Neuronal stem cell (in vitro differentiated cells): Measurements from ENCODE around the gene SIM2.

ENCODE experiments used
- DNase-seq: peaks from one replicate; pipeline ENCODE4 v3.0.0-alpha.2; 2013; ENCODE audit warnings: low spot score
- H2AFZ ChIP-seq: one replicate; pipeline ENCODE4 v1.6.1; 2013; ENCODE audit warnings: mild to moderate bottlenecking, low read length, inconsistent platforms
- H2AK5ac ChIP-seq: 2 replicates; pipeline ENCODE4 v1.6.1; 2013; ENCODE audit warnings: low read depth, mild to moderate bottlenecking, inconsistent platforms, low read length, moderate library complexity, mixed read lengths
- H2BK120ac ChIP-seq: 2 replicates; pipeline ENCODE4 v1.6.1; 2013; ENCODE audit warnings: low read depth, mild to moderate bottlenecking, inconsistent platforms, low read length, moderate library complexity, mixed read lengths
- H2BK12ac ChIP-seq: one replicate; pipeline ENCODE4 v1.6.1; 2013; ENCODE audit warnings: low read length, inconsistent platforms
- H2BK15ac ChIP-seq: 2 replicates; pipeline ENCODE4 v1.6.1; 2013; ENCODE audit warnings: mild to moderate bottlenecking, low read length, inconsistent platforms, mixed read lengths
- H2BK5ac ChIP-seq: one replicate; pipeline ENCODE4 v1.6.1; 2013; ENCODE audit warnings: inconsistent platforms, mild to moderate bottlenecking, low read length, moderate library complexity
- H3K14ac ChIP-seq: one replicate; pipeline ENCODE4 v1.6.1; 2013; ENCODE audit warnings: low read length, inconsistent platforms
- H3K18ac ChIP-seq: 2 replicates; pipeline ENCODE4 v1.6.1; 2013; ENCODE audit warnings: low read length, inconsistent platforms
- H3K23ac ChIP-seq: 2 replicates; pipeline ENCODE4 v1.6.1; 2013; ENCODE audit warnings: low read depth, mild to moderate bottlenecking, mixed read lengths, low read length, inconsistent platforms; ENCODE audit not compliant: poor library complexity
- H3K27ac ChIP-seq: replicated peaks from 3 replicates; pipeline ENCODE4 v1.5.1; 2013; ENCODE audit warnings: low read length, inconsistent platforms
- H3K27me3 ChIP-seq, 3 experiments: 2 replicates each; pipeline ENCODE4 v1.6.1; 2013; ENCODE audit warnings: low read length in 3 of 3, mild to moderate bottlenecking in 2 of 3, inconsistent platforms in 1 of 3, low read depth in 1 of 3, mixed read lengths in 1 of 3, moderate library complexity in 1 of 3; ENCODE audit not compliant: control insufficient read depth in 3 of 3, insufficient read depth in 3 of 3
- H3K36me3 ChIP-seq, 2 donors: replicated peaks in 1 of 2; 2 replicates each; pipeline ENCODE4 v1.6.1; 2013; ENCODE audit warnings: low read length in 2 of 2; ENCODE audit not compliant: control insufficient read depth in 2 of 2, insufficient read depth in 2 of 2
- H3K4ac ChIP-seq: 2 replicates; pipeline ENCODE4 v1.6.1; 2013; ENCODE audit warnings: inconsistent platforms, mild to moderate bottlenecking, low read length, moderate library complexity
- H3K4me1 ChIP-seq, 2 donors: 1 replicate in 1 of 2; 2 replicates in 1 of 2; pipeline ENCODE4 v1.6.1; 2013; ENCODE audit warnings: low read length in 2 of 2, low read depth in 1 of 2; ENCODE audit not compliant: control insufficient read depth in 2 of 2, insufficient read depth in 1 of 2
- H3K4me2 ChIP-seq: one replicate; pipeline ENCODE4 v1.6.1; 2013; ENCODE audit warnings: mild to moderate bottlenecking, low read length, inconsistent platforms; ENCODE audit not compliant: insufficient read depth, poor library complexity, severe bottlenecking
- H3K4me3 ChIP-seq, 2 donors: 2 replicates each; pipeline ENCODE4 v1.5.1; 2013; ENCODE audit warnings: low read length in 2 of 2, mild to moderate bottlenecking in 2 of 2, inconsistent platforms in 1 of 2, moderate library complexity in 1 of 2
- H3K79me1 ChIP-seq: one replicate; pipeline ENCODE4 v1.6.1; 2013; ENCODE audit warnings: low read depth, mild to moderate bottlenecking, inconsistent platforms, low read length, moderate library complexity
- H3K9ac ChIP-seq: one replicate; pipeline ENCODE4 v1.6.1; 2013; ENCODE audit warnings: mild to moderate bottlenecking, low read depth, low read length, inconsistent platforms; ENCODE audit not compliant: poor library complexity
- H3K9me3 ChIP-seq, 2 donors: replicated peaks in 1 of 2; 2 replicates each; pipeline versions ENCODE3 to v1.6.1; 2013; ENCODE audit warnings: low read length in 2 of 2, mild to moderate bottlenecking in 2 of 2, inconsistent platforms in 1 of 2, low read depth in 1 of 2, mixed read lengths in 1 of 2, moderate library complexity in 1 of 2; ENCODE audit not compliant: control insufficient read depth in 2 of 2, insufficient read depth in 1 of 2
- H4K8ac ChIP-seq: one replicate; pipeline ENCODE4 v1.6.1; 2013; ENCODE audit warnings: low read depth, mild to moderate bottlenecking, inconsistent platforms, low read length, moderate library complexity
- H4K91ac ChIP-seq: one replicate; pipeline ENCODE4 v1.6.1; 2013; ENCODE audit warnings: low read length, low read depth, mild to moderate bottlenecking, inconsistent platforms; ENCODE audit not compliant: poor library complexity
- WGBS, 2 donors: extraction: QIAGEN DNeasy Blood & Tissue Kit; methylation state at CpG; one replicate each; pipeline ENCODE4 v1.1.7; 2013; ENCODE audit warnings: missing lambda C conversion rate in 2 of 2, mixed read lengths in 1 of 2; ENCODE audit not compliant: insufficient read length in 2 of 2, insufficient replicate concordance in 1 of 2; ENCODE audit errors: extremely low coverage in 2 of 2; 5-methylcytosine and 5-hydroxymethylcytosine counted together

Gene SIM2

GRCh38 chr21:36759348-36760083, 60.6 kb downstream of the SIM2 start:
- no peak overlapping the region for H3K4me2 ChIP-seq

GRCh38 chr21:36761685-36762084, 62.8 kb downstream of the SIM2 start:
- Histone ChIP-seq H2BK15ac (no peak overlapping the region), H3K4me1 (peaks cover 6 to 7% of the 10 kb centered on the region in 2 donors), H3K9me3 (no peaks in the 10 kb centered on the region), H3K27me3 (no peaks in the 10 kb centered on the region), H2BK12ac (peak overlapping the region; percentile 14), H3K23ac (no peak overlapping the region), H3K9ac (no peak overlapping the region), H3K4me2 (no peak overlapping the region), H3K14ac (no peak overlapping the region), H3K4me3 (no peak overlapping the region), H3K18ac (peak overlapping the region; percentile 38), H3K4ac (no peak overlapping the region), H2AK5ac (peak overlapping the region; percentile 31), H2BK120ac (no peak overlapping the region), H2AFZ (no peak overlapping the region), H3K36me3 (peaks cover 0 to 10% of the 10 kb centered on the region in 2 donors), H4K8ac (no peak overlapping the region), H4K91ac (no peak overlapping the region), H3K27ac (no peak overlapping the region), H2BK5ac (no peak overlapping the region), H3K79me1 (no peaks in the 10 kb centered on the region)
- WGBS, 2 donors: no CpG with 5 or more reads among the region's 11 CpGs
- DNase-seq: no peak

More at GRCh38 chr21:36759348-36760083, 60.6 kb downstream of the SIM2 start:
- H3K36me3 ChIP-seq: peaks cover 0 to 13% of the 10 kb centered on the region in 2 donors
- no peak overlapping the region for H2BK120ac ChIP-seq
- H3K79me1 ChIP-seq: no peaks in the 10 kb centered on the region
- no CpG with 5 or more reads among the region's 12 CpGs for WGBS, 2 donors
- H2BK5ac ChIP-seq: no peak overlapping the region
- H2BK12ac ChIP-seq: no peak overlapping the region
- H3K4me1 ChIP-seq: peaks cover 10 to 12% of the 10 kb centered on the region in 2 donors
- DNase-seq: no peak
- no peak overlapping the region for H3K9ac ChIP-seq
- no peak overlapping the region for H2BK15ac ChIP-seq
- no peak overlapping the region for H3K18ac ChIP-seq
- H3K27me3 ChIP-seq: no peaks in the 10 kb centered on the region
- H3K4ac ChIP-seq: no peak overlapping the region
- H3K14ac ChIP-seq: no peak overlapping the region
- no peak overlapping the region for H2AK5ac ChIP-seq
- no peak overlapping the region for H3K27ac ChIP-seq
- H3K9me3 ChIP-seq: no peaks in the 10 kb centered on the region
- H3K4me3 ChIP-seq: no peak overlapping the region
- H4K8ac ChIP-seq: no peak overlapping the region
- H3K23ac ChIP-seq: no peak overlapping the region
- H2AFZ ChIP-seq: no peak overlapping the region
- no peak overlapping the region for H4K91ac ChIP-seq

GRCh38 chr21:36762642-36763041, 63.7 kb downstream of the SIM2 start:
- no peak overlapping the region for H3K14ac ChIP-seq
- no peak overlapping the region for H2AK5ac ChIP-seq
- H3K9me3 ChIP-seq: no peaks in the 10 kb centered on the region
- H4K8ac ChIP-seq: no peak overlapping the region
- H4K91ac ChIP-seq: no peak overlapping the region
- H3K36me3 ChIP-seq: peaks cover 0 to 10% of the 10 kb centered on the region in 2 donors
- peak overlapping the region; percentile 34 for H3K18ac ChIP-seq
- H3K4me2 ChIP-seq: no peak overlapping the region
- WGBS, 2 donors: no CpG with 5 or more reads among the region's 9 CpGs
- H2AFZ ChIP-seq: no peak overlapping the region
- H2BK12ac ChIP-seq: no peak overlapping the region
- H3K4me3 ChIP-seq: no peak overlapping the region
- H3K4ac ChIP-seq: no peak overlapping the region
- peaks cover 2 to 3% of the 10 kb centered on the region in 2 donors for H3K4me1 ChIP-seq
- no peaks in the 10 kb centered on the region for H3K79me1 ChIP-seq
- H2BK120ac ChIP-seq: no peak overlapping the region
- no peak overlapping the region for H3K9ac ChIP-seq
- no peak overlapping the region for H2BK5ac ChIP-seq
- no peak overlapping the region for H2BK15ac ChIP-seq
- H3K27me3 ChIP-seq: no peaks in the 10 kb centered on the region
- no peak for DNase-seq
- H3K27ac ChIP-seq: no peak overlapping the region
- no peak overlapping the region for H3K23ac ChIP-seq

- Histone ChIP-seq H3K27ac (no peak overlapping the region), H3K36me3 (peaks cover 0 to 10% of the 10 kb centered on the region in 2 donors)
Measured at GRCh38 chr21:36763305-36763704, 64.4 kb downstream of the SIM2 start.

More at GRCh38 chr21:36763305-36763704, 64.4 kb downstream of the SIM2 start:
- Histone ChIP-seq H4K91ac (no peak overlapping the region), H4K8ac (no peak overlapping the region), H3K14ac (no peak overlapping the region), H2BK120ac (no peak overlapping the region), H3K23ac (no peak overlapping the region), H3K4me1 (peaks cover 0 to 4% of the 10 kb centered on the region in 2 donors), H3K9me3 (no peaks in the 10 kb centered on the region), H3K4me3 (no peak overlapping the region), H2AFZ (no peak overlapping the region), H2BK5ac (no peak overlapping the region), H2BK15ac (no peak overlapping the region), H2BK12ac (no peak overlapping the region), H3K27me3 (no peaks in the 10 kb centered on the region), H3K4ac (no peak overlapping the region), H3K18ac (peak overlapping the region; percentile 25), H2AK5ac (no peak overlapping the region), H3K9ac (no peak overlapping the region), H3K4me2 (no peak overlapping the region), H3K79me1 (no peaks in the 10 kb centered on the region)
- no CpG with 5 or more reads among the region's 6 CpGs for WGBS, 2 donors
- no peak for DNase-seq
